Prostate gland (tissue), 2 donors: ENCODE measurements around the gene RALGDS.

ENCODE experiments used
- CTCF ChIP-seq, 4 experiments: fragments of 200-600 bp in 2 of 4; fragments of 450-650 bp in 2 of 4; sonication (generic) in 2 of 4; IDR thresholded peaks; 1 replicate in 3 of 4; 2 replicates in 1 of 4; pipeline ENCODE4 v1.5.1; 2016 to 2019; ENCODE audit warnings: antibody characterized with exemption in 4 of 4, mild to moderate bottlenecking in 2 of 4, moderate library complexity in 2 of 4
- POLR2AphosphoS5 ChIP-seq: sonication (generic); formaldehyde crosslinking; IDR thresholded peaks from one replicate; pipeline ENCODE4 v1.6.1; 2017; ENCODE audit warnings: antibody characterized with exemption

- TF ChIP-seq POLR2AphosphoS5 (no peak), CTCF (IDR thresholded peaks at IDR 0.05) (no peak)
Measured at GRCh38 chr9:133158695-133159094, 37.7 kb upstream of the RALGDS start.
